Stimulated activated CD4-positive, alpha-beta T cell treated with anti-CD3 and anti-CD28 coated beads, Interleukin-4, amount 100 ng/mL, for 4 hours (primary cell): ENCODE measurements around the gene TMEM126B.

Experiments used
- DNase-seq, 2 experiments: peaks; one replicate each; pipeline ENCODE4 v3.0.0-alpha.2; 2020

Gene TMEM126B

GRCh38 chr11:85685125-85685819, 56.9 kb downstream of the TMEM126B start:
- DNase-seq: no peak

GRCh38 chr11:85685820-85686459, 57.5 kb downstream of the TMEM126B start, which contains the start of gene CCDC89:
Gene CCDC89, minus strand, starts transcription at chr11:85686195. Its CDS starts 65 bp downstream, at chr11:85686130.
- no peak for DNase-seq
